Measurements from ENCODE around the gene G2E3.
A peak's percentile ranks its signal among the peaks of the same experiment; 100 is the strongest.
"Not testable (repeated sequence)": the region's sequence is repeated elsewhere in the genome, so short reads cannot be mapped to it uniquely, and the experiment has no call there.

Gene G2E3

GRCh38 chr14:30558675-30559555 is at the start of gene G2E3:
Gene G2E3, plus strand, starts transcription at chr14:30559158. Its CDS starts 21,922 bp downstream, at chr14:30581080.
- peak; percentile 84 for DNase-seq

- no peak for DNase-seq
Observed at GRCh38 chr14:30517737-30518136, 41.2 kb upstream of the G2E3 start.

- DNase-seq = no peak
Observed at GRCh38 chr14:30518867-30519560, 39.9 kb upstream of the G2E3 start.

GRCh38 chr14:30519961-30520360 is 39.0 kb upstream of the G2E3 start:
- DNase-seq = no peak

GRCh38 chr14:30520536-30520935 is 38.4 kb upstream of the G2E3 start:
- DNase-seq = no peak

GRCh38 chr14:30521899-30522736 is 36.8 kb upstream of the G2E3 start:
- peak; percentile 69 for DNase-seq

GRCh38 chr14:30525833-30526232 is 33.1 kb upstream of the G2E3 start:
- DNase-seq = no peak

- no peak for DNase-seq
Observed at GRCh38 chr14:30527196-30527595, 31.8 kb upstream of the G2E3 start.

GRCh38 chr14:30528119-30528518 is 30.8 kb upstream of the G2E3 start:
- DNase-seq = no peak

- DNase-seq = no peak
Observed at GRCh38 chr14:30528778-30529642, 29.9 kb upstream of the G2E3 start.

- no peak for DNase-seq
Observed at GRCh38 chr14:30532264-30532663, 26.7 kb upstream of the G2E3 start.

GRCh38 chr14:30533126-30533525 is 25.8 kb upstream of the G2E3 start:
- no peak for DNase-seq

- DNase-seq = no peak
Observed at GRCh38 chr14:30541318-30541717, 17.6 kb upstream of the G2E3 start.

GRCh38 chr14:30546735-30547134 is 12.2 kb upstream of the G2E3 start:
- not testable (repeated sequence) for DNase-seq

- no peak for DNase-seq
Observed at GRCh38 chr14:30547388-30548048, 11.4 kb upstream of the G2E3 start.

- no peak for DNase-seq
Observed at GRCh38 chr14:30550335-30550734, 8.6 kb upstream of the G2E3 start.

GRCh38 chr14:30551460-30551859 is 7.5 kb upstream of the G2E3 start:
- DNase-seq = no peak

GRCh38 chr14:30553311-30553989 is 5.5 kb upstream of the G2E3 start:
- no peak for DNase-seq

GRCh38 chr14:30558362-30558674 is 640 bp upstream of the G2E3 start:
- no peak for DNase-seq

GRCh38 chr14:30559638-30560091 is 707 bp downstream of the G2E3 start:
- no peak for DNase-seq

- no peak for DNase-seq
Observed at GRCh38 chr14:30560581-30560980, 1.6 kb downstream of the G2E3 start.

Measured in CD4-positive, alpha-beta T cell treated with Interleukin-4 for 4 hours (primary cell).